WTC11 (cell line): ENCODE measurements around the gene EIF4E1B. TPM values are rescaled to one million over a fixed set of nuclear protein-coding genes. Genes with fewer than 3 reads are reported as not detected.
"Not testable (repeated sequence)": the region's sequence is repeated elsewhere in the genome, so short reads cannot be mapped to it uniquely, and the experiment has no call there.

Source experiments
- ATAC-seq: fragments of 200-7000 bp; cut with Tn5 transposase; 2 replicates; pipeline ENCODE4 v1.10.0; 2021; ENCODE audit warnings: mild to moderate bottlenecking, moderate library complexity
- CTCF ChIA-PET: fragments of 300-600 bp; sonication (Branson Sonifier 250); formaldehyde crosslinking; loops from one replicate; lab custom pipeline; 2021; ENCODE audit warnings: antibody characterized with exemption; lab: Charles Lee
- POLR2A ChIA-PET: fragments of 350-600 bp; sonication (Branson Sonifier 250); formaldehyde crosslinking; loops from one replicate; lab custom pipeline; 2021; ENCODE audit warnings: antibody characterized with exemption; lab: Charles Lee
- DNase-seq: peaks from one replicate; pipeline ENCODE4 v3.0.0; 2021; ENCODE audit warnings: low spot score
- H3K27ac Mint-ChIP-seq: 2 replicates; pipeline ENCODE4 v1.8.0; 2021; ENCODE audit warnings: mixed read lengths
- H3K27me3 Mint-ChIP-seq: 2 replicates; pipeline ENCODE4 v1.8.0; 2021; ENCODE audit warnings: low read depth, mild to moderate bottlenecking, moderate library complexity, mixed read lengths
- H3K36me3 Mint-ChIP-seq: 2 replicates; pipeline ENCODE4 v1.8.0; 2021; ENCODE audit warnings: mixed read lengths
- H3K4me1 Mint-ChIP-seq: 2 replicates; pipeline ENCODE4 v1.8.0; 2022; ENCODE audit warnings: mixed read lengths
- H3K4me3 Mint-ChIP-seq: 2 replicates; pipeline ENCODE4 v1.8.0; 2021; ENCODE audit warnings: mild to moderate bottlenecking, moderate library complexity, mixed read lengths
- H3K9me3 Mint-ChIP-seq: 2 replicates; pipeline ENCODE4 v1.8.0; 2021; ENCODE audit warnings: mixed read lengths
- CBFB ChIP-seq: sonication (generic); formaldehyde crosslinking; IDR thresholded peaks from 2 replicates; pipeline ENCODE4 v1.8.1; 2022; ENCODE audit warnings: mild to moderate bottlenecking, low read depth, missing genetic modification reagents
- ESRRA ChIP-seq: sonication (generic); formaldehyde crosslinking; IDR thresholded peaks from 2 replicates; pipeline ENCODE4 v1.8.1; 2022; ENCODE audit warnings: mild to moderate bottlenecking, missing genetic modification reagents, borderline replicate concordance
- ETV6 ChIP-seq: sonication (generic); formaldehyde crosslinking; IDR thresholded peaks from 2 replicates; pipeline ENCODE4 v1.8.1; 2022; ENCODE audit warnings: mild to moderate bottlenecking, missing genetic modification reagents
- HMGA2 ChIP-seq: fragments of 250-450 bp; sonication (Bioruptor Pico); IDR thresholded peaks from 2 replicates; pipeline ENCODE4 v1.4.0; 2021; ENCODE audit warnings: mild to moderate bottlenecking, moderate library complexity
- MXD4 ChIP-seq: fragments of 250-450 bp; sonication (Bioruptor Pico); IDR thresholded peaks from 2 replicates; pipeline ENCODE4 v1.8.0; 2021; ENCODE audit warnings: mild to moderate bottlenecking, moderate library complexity, borderline replicate concordance
- NR3C1 ChIP-seq: sonication (generic); formaldehyde crosslinking; conservative IDR thresholded peaks from 2 replicates; pipeline ENCODE4 v1.8.1; 2023; ENCODE audit warnings: low read depth, mild to moderate bottlenecking, missing genetic modification reagents
- PRRX2 ChIP-seq: fragments of 250-450 bp; sonication (Bioruptor Pico); IDR thresholded peaks from 2 replicates; pipeline ENCODE4 v1.8.0; 2021; ENCODE audit warnings: mild to moderate bottlenecking
- SOX15 ChIP-seq: fragments of 250-450 bp; sonication (Bioruptor Pico); IDR thresholded peaks from 2 replicates; pipeline ENCODE4 v1.9.0; 2021; ENCODE audit warnings: mild to moderate bottlenecking
- TEAD1 ChIP-seq: sonication (generic); formaldehyde crosslinking; IDR thresholded peaks from 2 replicates; pipeline ENCODE4 v1.8.0; 2022; ENCODE audit warnings: mild to moderate bottlenecking, missing genetic modification reagents
- TP53 ChIP-seq: sonication (generic); formaldehyde crosslinking; IDR thresholded peaks from 2 replicates; pipeline ENCODE4 v1.8.1; 2023; ENCODE audit warnings: mild to moderate bottlenecking, missing genetic modification reagents
- ZBTB21 ChIP-seq: sonication (generic); formaldehyde crosslinking; IDR thresholded peaks from 2 replicates; pipeline ENCODE4 v1.8.1; 2023; ENCODE audit warnings: mild to moderate bottlenecking, missing genetic modification reagents, borderline replicate concordance
- ZNF138 ChIP-seq: sonication (generic); formaldehyde crosslinking; conservative IDR thresholded peaks from 2 replicates; pipeline ENCODE4 v1.8.1; 2022; ENCODE audit warnings: mild to moderate bottlenecking, moderate library complexity, missing genetic modification reagents
- ZNF396 ChIP-seq: fragments of 250-450 bp; sonication (Bioruptor Pico); IDR thresholded peaks from 2 replicates; pipeline ENCODE4 v1.8.0; 2021; ENCODE audit warnings: mild to moderate bottlenecking, moderate library complexity, borderline replicate concordance
- total RNA-seq: library from RNA; stranded (reverse); gene quantifications from 3 replicates; pipeline ENCODE4 v1.2.3, GENCODE V29; 2021
- TF ChIP-seq, protein P1 (sequence below): sonication (generic); formaldehyde crosslinking; IDR thresholded peaks from 2 replicates; pipeline ENCODE4 v1.8.1; 2023; ENCODE audit warnings: mild to moderate bottlenecking, missing genetic modification reagents, moderate library complexity
- TF ChIP-seq, protein P2 (sequence below): sonication (generic); formaldehyde crosslinking; IDR thresholded peaks from 2 replicates; pipeline ENCODE4 v1.8.1; 2023; ENCODE audit warnings: mild to moderate bottlenecking, moderate library complexity, missing genetic modification reagents
- TF ChIP-seq, protein P3 (sequence below): sonication (generic); formaldehyde crosslinking; IDR thresholded peaks from 2 replicates; pipeline ENCODE4 v1.8.1; 2023; ENCODE audit warnings: mild to moderate bottlenecking, missing genetic modification reagents, borderline replicate concordance
- TF ChIP-seq, protein P4 (sequence below): fragments of 200-600 bp; IDR thresholded peaks from 2 replicates; pipeline ENCODE4 v1.8.0; 2022; ENCODE audit warnings: antibody characterized with exemption
- TF ChIP-seq, protein P5 (sequence below): fragments of 250-450 bp; sonication (Bioruptor Pico); IDR thresholded peaks from 2 replicates; pipeline ENCODE4 v1.9.0; 2021; ENCODE audit warnings: moderate library complexity, mild to moderate bottlenecking, inconsistent platforms, borderline replicate concordance
- TF ChIP-seq, protein P6 (sequence below): sonication (generic); formaldehyde crosslinking; conservative IDR thresholded peaks from 2 replicates; pipeline ENCODE4 v1.8.1; 2023; ENCODE audit warnings: mild to moderate bottlenecking, low read depth, missing genetic modification reagents, moderate library complexity

The EIF4E1B gene
- total RNA-seq, 1 experiment from 2014 or later = 0.74 TPM

DNA sequence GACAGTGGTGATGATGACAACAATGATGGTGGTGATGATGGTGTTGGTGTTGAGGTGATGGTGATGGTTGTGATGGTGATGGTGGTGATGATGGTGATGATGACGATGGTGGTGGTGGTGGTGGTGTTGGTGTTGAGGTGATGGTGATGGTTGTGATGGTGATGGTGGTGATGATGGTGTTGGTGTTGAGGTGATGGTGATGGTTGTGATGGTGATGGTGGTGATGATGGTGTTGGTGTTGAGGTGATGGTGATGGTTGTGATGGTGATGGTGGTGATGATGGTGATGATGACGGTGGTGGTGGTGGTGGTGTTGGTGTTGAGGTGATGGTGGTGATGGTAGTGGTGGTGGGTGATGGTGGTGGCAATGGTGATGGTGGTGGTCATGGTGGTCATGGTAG, 38.8 kb upstream of the EIF4E1B start:
- H3K4me3 Mint-ChIP-seq, H3K36me3 Mint-ChIP-seq, DNase-seq, H3K4me1 Mint-ChIP-seq, H3K27ac Mint-ChIP-seq, POLR2A ChIA-PET, H3K9me3 Mint-ChIP-seq, ATAC-seq, CTCF ChIA-PET: not testable (repeated sequence)
- 0 out of 2 replicates have a peak, but pooled peaks have one; percentile 63 for TF ChIP-seq TP53
- peak; percentile 82; the same call in 1 of the 2 replicates for TF ChIP-seq CBFB (CRISPR knock-in tag)
- peak; percentile 59; the same call in 1 of the 2 replicates for TF ChIP-seq PRRX2 (CRISPR knock-in tag)
- TF ChIP-seq ZBTB21 (CRISPR knock-in tag) = peak; percentile 79; the same call in 1 of the 2 replicates
- 0 out of 2 replicates have a peak, but pooled peaks have one; percentile 81 for TF ChIP-seq ZNF138 (CRISPR knock-in tag)
- TF ChIP-seq, protein P1, sequence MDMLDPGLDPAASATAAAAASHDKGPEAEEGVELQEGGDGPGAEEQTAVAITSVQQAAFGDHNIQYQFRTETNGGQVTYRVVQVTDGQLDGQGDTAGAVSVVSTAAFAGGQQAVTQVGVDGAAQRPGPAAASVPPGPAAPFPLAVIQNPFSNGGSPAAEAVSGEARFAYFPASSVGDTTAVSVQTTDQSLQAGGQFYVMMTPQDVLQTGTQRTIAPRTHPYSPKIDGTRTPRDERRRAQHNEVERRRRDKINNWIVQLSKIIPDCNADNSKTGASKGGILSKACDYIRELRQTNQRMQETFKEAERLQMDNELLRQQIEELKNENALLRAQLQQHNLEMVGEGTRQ (CRISPR knock-in tag) = 0 out of 2 replicates have a peak, but pooled peaks have one; percentile 22
- H3K27me3 Mint-ChIP-seq = peaks cover 39% of the 10 kb centered on the region

DNA sequence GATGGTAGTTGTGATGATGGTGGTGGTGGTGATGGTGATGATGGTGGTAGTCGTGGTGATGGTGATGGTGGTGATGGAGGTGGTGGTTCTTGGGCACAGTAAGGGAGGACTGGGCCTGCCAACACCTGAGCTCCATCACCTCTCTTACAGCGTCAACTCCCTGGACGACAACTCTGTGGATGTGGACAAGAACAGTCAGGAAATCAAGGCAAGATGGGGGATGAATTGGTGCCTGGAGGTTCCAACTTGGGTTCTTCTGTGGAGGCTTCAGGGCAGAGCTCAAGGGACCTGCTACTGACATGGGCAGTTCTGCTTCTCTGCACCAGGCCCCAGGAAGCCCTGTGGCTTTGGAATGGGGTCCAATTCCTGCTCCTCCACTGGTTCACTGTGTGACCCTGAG, 37.9 kb upstream of the EIF4E1B start:
- TF ChIP-seq ZBTB21 (CRISPR knock-in tag) (no peak), HMGA2 (CRISPR knock-in tag) (no peak), MXD4 (CRISPR knock-in tag) (no peak), NR3C1 (CRISPR knock-in tag) (no peak), SOX15 (CRISPR knock-in tag) (no peak), ETV6 (CRISPR knock-in tag) (no peak), TEAD1 (CRISPR knock-in tag) (no peak), ESRRA (CRISPR knock-in tag) (no peak), ZNF396 (no peak)
- TF ChIP-seq, protein P2, sequence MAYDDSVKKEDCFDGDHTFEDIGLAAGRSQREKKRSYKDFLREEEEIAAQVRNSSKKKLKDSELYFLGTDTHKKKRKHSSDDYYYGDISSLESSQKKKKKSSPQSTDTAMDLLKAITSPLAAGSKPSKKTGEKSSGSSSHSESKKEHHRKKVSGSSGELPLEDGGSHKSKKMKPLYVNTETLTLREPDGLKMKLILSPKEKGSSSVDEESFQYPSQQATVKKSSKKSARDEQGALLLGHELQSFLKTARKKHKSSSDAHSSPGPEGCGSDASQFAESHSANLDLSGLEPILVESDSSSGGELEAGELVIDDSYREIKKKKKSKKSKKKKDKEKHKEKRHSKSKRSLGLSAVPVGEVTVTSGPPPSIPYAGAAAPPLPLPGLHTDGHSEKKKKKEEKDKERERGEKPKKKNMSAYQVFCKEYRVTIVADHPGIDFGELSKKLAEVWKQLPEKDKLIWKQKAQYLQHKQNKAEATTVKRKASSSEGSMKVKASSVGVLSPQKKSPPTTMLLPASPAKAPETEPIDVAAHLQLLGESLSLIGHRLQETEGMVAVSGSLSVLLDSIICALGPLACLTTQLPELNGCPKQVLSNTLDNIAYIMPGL = no peak
- TF ChIP-seq, protein P3, sequence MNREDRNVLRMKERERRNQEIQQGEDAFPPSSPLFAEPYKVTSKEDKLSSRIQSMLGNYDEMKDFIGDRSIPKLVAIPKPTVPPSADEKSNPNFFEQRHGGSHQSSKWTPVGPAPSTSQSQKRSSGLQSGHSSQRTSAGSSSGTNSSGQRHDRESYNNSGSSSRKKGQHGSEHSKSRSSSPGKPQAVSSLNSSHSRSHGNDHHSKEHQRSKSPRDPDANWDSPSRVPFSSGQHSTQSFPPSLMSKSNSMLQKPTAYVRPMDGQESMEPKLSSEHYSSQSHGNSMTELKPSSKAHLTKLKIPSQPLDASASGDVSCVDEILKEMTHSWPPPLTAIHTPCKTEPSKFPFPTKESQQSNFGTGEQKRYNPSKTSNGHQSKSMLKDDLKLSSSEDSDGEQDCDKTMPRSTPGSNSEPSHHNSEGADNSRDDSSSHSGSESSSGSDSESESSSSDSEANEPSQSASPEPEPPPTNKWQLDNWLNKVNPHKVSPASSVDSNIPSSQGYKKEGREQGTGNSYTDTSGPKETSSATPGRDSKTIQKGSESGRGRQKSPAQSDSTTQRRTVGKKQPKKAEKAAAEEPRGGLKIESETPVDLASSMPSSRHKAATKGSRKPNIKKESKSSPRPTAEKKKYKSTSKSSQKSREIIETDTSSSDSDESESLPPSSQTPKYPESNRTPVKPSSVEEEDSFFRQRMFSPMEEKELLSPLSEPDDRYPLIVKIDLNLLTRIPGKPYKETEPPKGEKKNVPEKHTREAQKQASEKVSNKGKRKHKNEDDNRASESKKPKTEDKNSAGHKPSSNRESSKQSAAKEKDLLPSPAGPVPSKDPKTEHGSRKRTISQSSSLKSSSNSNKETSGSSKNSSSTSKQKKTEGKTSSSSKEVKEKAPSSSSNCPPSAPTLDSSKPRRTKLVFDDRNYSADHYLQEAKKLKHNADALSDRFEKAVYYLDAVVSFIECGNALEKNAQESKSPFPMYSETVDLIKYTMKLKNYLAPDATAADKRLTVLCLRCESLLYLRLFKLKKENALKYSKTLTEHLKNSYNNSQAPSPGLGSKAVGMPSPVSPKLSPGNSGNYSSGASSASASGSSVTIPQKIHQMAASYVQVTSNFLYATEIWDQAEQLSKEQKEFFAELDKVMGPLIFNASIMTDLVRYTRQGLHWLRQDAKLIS (CRISPR knock-in tag) = no peak
- TF ChIP-seq, protein P4, sequence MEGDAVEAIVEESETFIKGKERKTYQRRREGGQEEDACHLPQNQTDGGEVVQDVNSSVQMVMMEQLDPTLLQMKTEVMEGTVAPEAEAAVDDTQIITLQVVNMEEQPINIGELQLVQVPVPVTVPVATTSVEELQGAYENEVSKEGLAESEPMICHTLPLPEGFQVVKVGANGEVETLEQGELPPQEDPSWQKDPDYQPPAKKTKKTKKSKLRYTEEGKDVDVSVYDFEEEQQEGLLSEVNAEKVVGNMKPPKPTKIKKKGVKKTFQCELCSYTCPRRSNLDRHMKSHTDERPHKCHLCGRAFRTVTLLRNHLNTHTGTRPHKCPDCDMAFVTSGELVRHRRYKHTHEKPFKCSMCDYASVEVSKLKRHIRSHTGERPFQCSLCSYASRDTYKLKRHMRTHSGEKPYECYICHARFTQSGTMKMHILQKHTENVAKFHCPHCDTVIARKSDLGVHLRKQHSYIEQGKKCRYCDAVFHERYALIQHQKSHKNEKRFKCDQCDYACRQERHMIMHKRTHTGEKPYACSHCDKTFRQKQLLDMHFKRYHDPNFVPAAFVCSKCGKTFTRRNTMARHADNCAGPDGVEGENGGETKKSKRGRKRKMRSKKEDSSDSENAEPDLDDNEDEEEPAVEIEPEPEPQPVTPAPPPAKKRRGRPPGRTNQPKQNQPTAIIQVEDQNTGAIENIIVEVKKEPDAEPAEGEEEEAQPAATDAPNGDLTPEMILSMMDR = no peak
- TF ChIP-seq, protein P5, sequence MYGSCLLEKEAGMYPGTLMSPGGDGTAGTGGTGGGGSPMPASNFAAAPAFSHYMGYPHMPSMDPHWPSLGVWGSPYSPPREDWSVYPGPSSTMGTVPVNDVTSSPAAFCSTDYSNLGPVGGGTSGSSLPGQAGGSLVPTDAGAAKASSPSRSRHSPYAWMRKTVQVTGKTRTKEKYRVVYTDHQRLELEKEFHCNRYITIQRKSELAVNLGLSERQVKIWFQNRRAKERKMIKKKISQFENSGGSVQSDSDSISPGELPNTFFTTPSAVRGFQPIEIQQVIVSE (CRISPR knock-in tag) = no peak
- TF ChIP-seq, protein P6, sequence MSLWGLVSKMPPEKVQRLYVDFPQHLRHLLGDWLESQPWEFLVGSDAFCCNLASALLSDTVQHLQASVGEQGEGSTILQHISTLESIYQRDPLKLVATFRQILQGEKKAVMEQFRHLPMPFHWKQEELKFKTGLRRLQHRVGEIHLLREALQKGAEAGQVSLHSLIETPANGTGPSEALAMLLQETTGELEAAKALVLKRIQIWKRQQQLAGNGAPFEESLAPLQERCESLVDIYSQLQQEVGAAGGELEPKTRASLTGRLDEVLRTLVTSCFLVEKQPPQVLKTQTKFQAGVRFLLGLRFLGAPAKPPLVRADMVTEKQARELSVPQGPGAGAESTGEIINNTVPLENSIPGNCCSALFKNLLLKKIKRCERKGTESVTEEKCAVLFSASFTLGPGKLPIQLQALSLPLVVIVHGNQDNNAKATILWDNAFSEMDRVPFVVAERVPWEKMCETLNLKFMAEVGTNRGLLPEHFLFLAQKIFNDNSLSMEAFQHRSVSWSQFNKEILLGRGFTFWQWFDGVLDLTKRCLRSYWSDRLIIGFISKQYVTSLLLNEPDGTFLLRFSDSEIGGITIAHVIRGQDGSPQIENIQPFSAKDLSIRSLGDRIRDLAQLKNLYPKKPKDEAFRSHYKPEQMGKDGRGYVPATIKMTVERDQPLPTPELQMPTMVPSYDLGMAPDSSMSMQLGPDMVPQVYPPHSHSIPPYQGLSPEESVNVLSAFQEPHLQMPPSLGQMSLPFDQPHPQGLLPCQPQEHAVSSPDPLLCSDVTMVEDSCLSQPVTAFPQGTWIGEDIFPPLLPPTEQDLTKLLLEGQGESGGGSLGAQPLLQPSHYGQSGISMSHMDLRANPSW (CRISPR knock-in tag) = no peak
- ATAC-seq = no peak
- ChIA-PET CTCF (no interaction called here), POLR2A (no interaction called here)
- Mint-ChIP-seq H3K27me3 (peaks cover 39% of the 10 kb centered on the region), H3K36me3 (no peaks in the 10 kb centered on the region), H3K4me1 (0 out of 2 replicates have a peak, but pooled peaks cover 4% of the 10 kb centered on the region), H3K4me3 (no peak overlapping the region), H3K27ac (no peak overlapping the region), H3K9me3 (peaks cover 7% of the 10 kb centered on the region)
- DNase-seq = no peak
